Measurements from ENCODE around the gene TRIAP1.
"Not testable (repeated sequence)": the region's sequence is repeated elsewhere in the genome, so short reads cannot be mapped to it uniquely, and the experiment has no call there.

The TRIAP1 gene

GRCh38 chr12:120445911-120446843, at the start of gene TRIAP1, which contains the start of gene GATC:
Gene TRIAP1 (minus strand): TSS chr12:120446384. CDS start chr12:120446372, 12 bp downstream.
Gene GATC (plus strand): TSS chr12:120446444. CDS start chr12:120446481, 37 bp downstream.
- peak; percentile 62 for DNase-seq (ENCODE audit: low read depth)
- no peak for TF ChIP-seq CTCF (conservative IDR thresholded peaks at IDR 0.05; ENCODE audit: low read length)
- peak within 1 kb of the TSS; percentile 100 for H3K4me3 ChIP-seq (ENCODE audit: low read length)

GRCh38 chr12:120495186-120495730, 49.1 kb upstream of the TRIAP1 start:
- no peak for DNase-seq (ENCODE audit: low read depth)
- TF ChIP-seq CTCF (conservative IDR thresholded peaks at IDR 0.05; ENCODE audit: low read length), result no peak
- H3K4me3 ChIP-seq (ENCODE audit: low read length), result peak overlapping the region; percentile 77

GRCh38 chr12:120490833-120491512, 44.8 kb upstream of the TRIAP1 start:
- H3K4me3 ChIP-seq (ENCODE audit: low read length), result no peak overlapping the region
- no peak for TF ChIP-seq CTCF (conservative IDR thresholded peaks at IDR 0.05; ENCODE audit: low read length)
- DNase-seq (ENCODE audit: low read depth), result no peak

GRCh38 chr12:120490325-120490724, 44.1 kb upstream of the TRIAP1 start:
- no peak for TF ChIP-seq CTCF (conservative IDR thresholded peaks at IDR 0.05; ENCODE audit: low read length)
- H3K4me3 ChIP-seq (ENCODE audit: low read length), result no peak overlapping the region
- no peak for DNase-seq (ENCODE audit: low read depth)

GRCh38 chr12:120489018-120489417, 42.8 kb upstream of the TRIAP1 start:
- no peak for DNase-seq (ENCODE audit: low read depth)
- no peak for TF ChIP-seq CTCF (conservative IDR thresholded peaks at IDR 0.05; ENCODE audit: low read length)

GRCh38 chr12:120488057-120488640, 42.0 kb upstream of the TRIAP1 start:
- no peak overlapping the region for H3K4me3 ChIP-seq (ENCODE audit: low read length)
- no peak for TF ChIP-seq CTCF (conservative IDR thresholded peaks at IDR 0.05; ENCODE audit: low read length)
- no peak for DNase-seq (ENCODE audit: low read depth)

More at GRCh38 chr12:120489018-120489417, 42.8 kb upstream of the TRIAP1 start:
- no peak overlapping the region for H3K4me3 ChIP-seq (ENCODE audit: low read length)

- not testable (repeated sequence) for H3K4me3 ChIP-seq (ENCODE audit: low read length); DNase-seq (ENCODE audit: low read depth)
Measured at GRCh38 chr12:120487552-120487951, 41.4 kb upstream of the TRIAP1 start.
